SK-N-SH (cell line): Measurements from ENCODE around the gene AP4M1. TPM values are rescaled to one million over a fixed set of nuclear protein-coding genes. Genes with fewer than 3 reads are reported as not detected.

Experiments
- CTCF ChIA-PET: fragments of 300-600, 350-600 bp; formaldehyde crosslinking; extraction: SDS; loops from one replicate; lab custom pipeline; 2021; lab: Yijun Ruan, JAX
- POLR2A ChIA-PET: fragments of 350-600 bp; sonication (Branson Sonifier 250); formaldehyde crosslinking; extraction: SDS; loops from one replicate; lab custom pipeline; 2020; ENCODE audit warnings: antibody characterized with exemption, inconsistent platforms; lab: Yijun Ruan, JAX
- DNase-seq: peaks from one replicate; pipeline ENCODE4 v3.0.0; 2012
- H2AFZ ChIP-seq: fragments of 200-600 bp; sonication (generic); 2 replicates; pipeline ENCODE4 v1.8.1; 2016; ENCODE audit warnings: antibody characterized with exemption, mild to moderate bottlenecking, low read depth
- H3F3A ChIP-seq: fragments of 200-600 bp; sonication (generic); replicated peaks from 2 replicates; pipeline ENCODE3; 2016; ENCODE audit warnings: antibody characterized with exemption, mild to moderate bottlenecking; ENCODE audit not compliant: insufficient read depth
- H3K27ac ChIP-seq, 2 experiments: fragments of 200-500 bp in 1 of 2; fragments of 200-600 bp in 1 of 2; sonication (Bioruptor generic) in 1 of 2; sonication (generic), shearing (Covaris generic) in 1 of 2; 2 replicates each; pipeline versions ENCODE4 v1.5.1 to v1.6.1; 2014 to 2016; ENCODE audit warnings: low read depth in 2 of 2, inconsistent platforms in 1 of 2, low read length in 1 of 2, mild to moderate bottlenecking in 1 of 2, mixed read lengths in 1 of 2
- H3K27me3 ChIP-seq: fragments of 200-600 bp; sonication (generic), shearing (Covaris generic); 2 replicates; pipeline ENCODE4 v1.6.1; 2016; ENCODE audit warnings: mixed run types; ENCODE audit not compliant: insufficient read depth
- H3K36me3 ChIP-seq, 2 experiments: fragments of 200-500 bp in 1 of 2; fragments of 200-600 bp in 1 of 2; sonication (Bioruptor generic) in 1 of 2; sonication (generic) in 1 of 2; replicated peaks in 1 of 2; 2 replicates each; pipeline versions ENCODE3 to v1.5.1; 2014 to 2016; ENCODE audit warnings: low read length in 1 of 2, mild to moderate bottlenecking in 1 of 2; ENCODE audit not compliant: insufficient read depth in 2 of 2, control insufficient read depth in 1 of 2
- H3K4me1 ChIP-seq, 2 experiments: fragments of 200-500 bp in 1 of 2; fragments of 200-600 bp in 1 of 2; sonication (Bioruptor generic) in 1 of 2; sonication (generic), shearing (Covaris generic) in 1 of 2; 2 replicates each; pipeline versions ENCODE4 v1.5.1 to v1.6.1; 2014 to 2016; ENCODE audit warnings: low read depth in 1 of 2, low read length in 1 of 2, mixed run types in 1 of 2; ENCODE audit not compliant: insufficient read depth in 2 of 2, control insufficient read depth in 1 of 2
- H3K4me2 ChIP-seq: fragments of 200-600 bp; sonication (generic), shearing (Covaris generic); 2 replicates; pipeline ENCODE4 v1.6.1; 2017; ENCODE audit warnings: mixed run types
- H3K4me3 ChIP-seq, 2 experiments: fragments of 200-500 bp in 1 of 2; fragments of 200-600 bp in 1 of 2; sonication (Bioruptor generic) in 1 of 2; sonication (generic), shearing (Covaris generic) in 1 of 2; 2 replicates each; pipeline versions ENCODE4 v1.5.1 to v1.8.1; 2014 to 2016; ENCODE audit warnings: low read depth in 2 of 2, inconsistent platforms in 1 of 2, low read length in 1 of 2, mild to moderate bottlenecking in 1 of 2, mixed read lengths in 1 of 2, moderate library complexity in 1 of 2
- H3K79me2 ChIP-seq: fragments of 200-600 bp; sonication (generic); 2 replicates; pipeline ENCODE4 v1.8.1; 2017; ENCODE audit warnings: mild to moderate bottlenecking; ENCODE audit not compliant: insufficient read depth
- H3K9ac ChIP-seq: fragments of 200-600 bp; sonication (generic); 2 replicates; pipeline ENCODE4 v1.6.1; 2017; ENCODE audit warnings: mixed run types
- H3K9me2 ChIP-seq: fragments of 200-600 bp; sonication (generic); 2 replicates; pipeline ENCODE4 v1.6.1; 2017; ENCODE audit warnings: mixed run types
- H3K9me3 ChIP-seq: fragments of 200-600 bp; sonication (generic); 2 replicates; pipeline ENCODE4 v1.6.1; 2017; ENCODE audit warnings: mixed run types, mild to moderate bottlenecking, moderate library complexity
- H4K20me1 ChIP-seq: fragments of 200-600 bp; sonication (generic); 2 replicates; pipeline ENCODE4 v1.6.1; 2017; ENCODE audit warnings: mild to moderate bottlenecking, mixed run types; ENCODE audit not compliant: insufficient read depth
- CHD2 ChIP-seq: fragments of 150-350 bp; IDR thresholded peaks from 2 replicates; pipeline ENCODE4 v1.6.1; 2018; ENCODE audit warnings: low read length; ENCODE audit not compliant: partially characterized antibody
- ELF1 ChIP-seq: IDR thresholded peaks from 2 replicates; pipeline ENCODE4 v1.4.0; 2012
- EP300 ChIP-seq, 2 experiments: IDR thresholded peaks; 2 replicates each; pipeline versions ENCODE4 v1.4.0 to v1.6.1; 2012; ENCODE audit warnings: borderline replicate concordance in 1 of 2, low read depth in 1 of 2, low read length in 1 of 2
- FOSL2 ChIP-seq: IDR thresholded peaks from 2 replicates; pipeline ENCODE4 v1.4.0; 2012; ENCODE audit warnings: low read depth, mild to moderate bottlenecking, moderate library complexity, borderline replicate concordance
- FOXJ3 ChIP-seq: sonication (generic); formaldehyde crosslinking; IDR thresholded peaks from 2 replicates; pipeline ENCODE4 v1.5.1; 2020; ENCODE audit warnings: mild to moderate bottlenecking, missing genetic modification reagents
- FOXM1 ChIP-seq: IDR thresholded peaks from 2 replicates; pipeline ENCODE4 v1.4.0; 2012; ENCODE audit warnings: low read depth, mild to moderate bottlenecking
- GABPA ChIP-seq: IDR thresholded peaks from 2 replicates; pipeline ENCODE4 v1.4.0; 2012; ENCODE audit warnings: low read depth, mild to moderate bottlenecking
- GATA2 ChIP-seq: sonication (generic); formaldehyde crosslinking; IDR thresholded peaks from 2 replicates; pipeline ENCODE4 v1.5.0; 2020; ENCODE audit warnings: mild to moderate bottlenecking, missing genetic modification reagents
- JUND ChIP-seq: IDR thresholded peaks from 2 replicates; pipeline ENCODE4 v1.4.0; 2012
- MAX ChIP-seq: IDR thresholded peaks from 2 replicates; pipeline ENCODE4 v1.4.0; 2012; ENCODE audit warnings: low read depth
- MXI1 ChIP-seq: IDR thresholded peaks from 2 replicates; pipeline ENCODE4 v1.6.1; 2012; ENCODE audit warnings: mild to moderate bottlenecking, low read depth, low read length, improper control_type of control experiment
- POLR2AphosphoS5 ChIP-seq: IDR thresholded peaks from 2 replicates; pipeline ENCODE4 v1.6.1; 2012; ENCODE audit warnings: low read depth, low read length
- RAD21 ChIP-seq: IDR thresholded peaks from 2 replicates; pipeline ENCODE4 v1.6.1; 2012; ENCODE audit warnings: mild to moderate bottlenecking, low read length
- REST ChIP-seq: IDR thresholded peaks from 2 replicates; pipeline ENCODE4 v1.6.1; 2012; ENCODE audit warnings: mild to moderate bottlenecking, low read depth, low read length, moderate library complexity
- RFX5 ChIP-seq: IDR thresholded peaks from 2 replicates; pipeline ENCODE4 v1.6.1; 2012; ENCODE audit warnings: mild to moderate bottlenecking, improper control_type of control experiment, low read length
- RXRA ChIP-seq: IDR thresholded peaks from 2 replicates; pipeline ENCODE4 v1.4.0; 2012; ENCODE audit warnings: low read depth, mild to moderate bottlenecking, borderline replicate concordance
- SIN3A ChIP-seq: IDR thresholded peaks from 2 replicates; pipeline ENCODE4 v1.6.1; 2012; ENCODE audit warnings: low read depth, mild to moderate bottlenecking, low read length, moderate library complexity, borderline replicate concordance
- SMC3 ChIP-seq: IDR thresholded peaks from 2 replicates; pipeline ENCODE4 v1.6.1; 2012; ENCODE audit warnings: low read depth, low read length, improper control_type of control experiment
- TAF1 ChIP-seq: IDR thresholded peaks from 2 replicates; pipeline ENCODE4 v1.6.1; 2012; ENCODE audit warnings: low read depth, mild to moderate bottlenecking, low read length, moderate library complexity, borderline replicate concordance
- TCF12 ChIP-seq: IDR thresholded peaks from 2 replicates; pipeline ENCODE4 v1.4.0; 2012
- USF1 ChIP-seq: IDR thresholded peaks from 2 replicates; pipeline ENCODE4 v1.4.0; 2012; ENCODE audit warnings: low read depth, borderline replicate concordance
- YY1 ChIP-seq: IDR thresholded peaks from 2 replicates; pipeline ENCODE4 v1.4.0; 2012; ENCODE audit warnings: low read depth, mild to moderate bottlenecking
- WGBS: methylation state at CpG from one replicate; pipeline ENCODE4 v1.1.6; 2017; ENCODE audit warnings: low lambda C conversion rate; 5-methylcytosine and 5-hydroxymethylcytosine counted together
- polyA plus RNA-seq, 3 experiments: library from polyadenylated mRNA; depleted of rRNA; stranded (reverse); fragments of >200 nt; gene quantifications; 2 replicates each; pipeline ENCODE4 v1.2.3, GENCODE V29; 2012
- TF ChIP-seq, protein P1 (sequence below): IDR thresholded peaks from 2 replicates; pipeline ENCODE4; 2012
- TF ChIP-seq, protein P2 (sequence below): IDR thresholded peaks from 2 replicates; pipeline ENCODE4 v1.4.0; 2012; ENCODE audit warnings: low read depth, borderline replicate concordance
- TF ChIP-seq, protein P3 (sequence below): fragments of 150-350 bp; IDR thresholded peaks from 2 replicates; pipeline ENCODE4 v1.6.1; 2017; ENCODE audit warnings: antibody characterized with exemption, low read length, low read depth, borderline replicate concordance

The AP4M1 gene
- polyA plus RNA-seq, 1 of the 3 experiments (the other 2 are of a cell fraction) = 35.0 TPM

DNA sequence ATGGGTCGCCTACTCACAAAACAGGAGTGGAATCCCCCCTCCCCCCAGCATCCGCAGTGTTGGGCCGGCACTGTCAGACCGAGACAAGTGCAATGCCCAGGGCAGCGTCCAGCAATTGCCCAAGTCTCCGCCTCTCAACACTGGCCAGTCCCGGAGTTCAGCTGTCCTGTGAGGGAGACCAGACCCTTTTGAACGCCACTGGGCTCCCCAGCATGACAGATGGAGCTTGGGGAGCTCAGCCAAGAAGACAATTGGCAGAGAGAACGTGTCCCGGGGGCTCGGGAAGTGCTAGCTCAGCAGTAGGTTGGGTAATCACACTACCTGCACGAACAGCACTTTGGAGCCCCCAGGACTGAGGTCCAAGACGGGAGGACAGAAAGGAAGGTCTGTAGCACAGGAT lies 7.9 kb upstream of the AP4M1 start:
- H3K36me3 ChIP-seq = peaks cover 76 to 77% of the 10 kb centered on the region in 2 experiments
- peak; percentile 52 for DNase-seq
- H3K4me2 ChIP-seq = no peak overlapping the region
- no peaks in the 10 kb centered on the region for H3K9me2 ChIP-seq
- ChIA-PET POLR2A (interaction anchor here (1.0 to 7.5 kb wide), 2 partner anchors 7 to 36 kb away, joined by 4 to 98 read pairs; partner anchors contain the start of genes AP4M1 and MCM7), CTCF (no interaction called here)
- H2AFZ ChIP-seq = no peak overlapping the region
- H3K27me3 ChIP-seq = no peaks in the 10 kb centered on the region
- peaks cover 89% of the 10 kb centered on the region for H3K79me2 ChIP-seq
- H3K27ac ChIP-seq = peak overlapping the region in 1 of 2 experiments; percentile 58; a peak in 1 of 4 replicates
- peaks cover 3% of the 10 kb centered on the region; the same call in 1 of the 2 replicates for H4K20me1 ChIP-seq
- no peaks in the 10 kb centered on the region for H3K9me3 ChIP-seq
- no peak for TF ChIP-seq RXRA
- TF ChIP-seq, protein P1, sequence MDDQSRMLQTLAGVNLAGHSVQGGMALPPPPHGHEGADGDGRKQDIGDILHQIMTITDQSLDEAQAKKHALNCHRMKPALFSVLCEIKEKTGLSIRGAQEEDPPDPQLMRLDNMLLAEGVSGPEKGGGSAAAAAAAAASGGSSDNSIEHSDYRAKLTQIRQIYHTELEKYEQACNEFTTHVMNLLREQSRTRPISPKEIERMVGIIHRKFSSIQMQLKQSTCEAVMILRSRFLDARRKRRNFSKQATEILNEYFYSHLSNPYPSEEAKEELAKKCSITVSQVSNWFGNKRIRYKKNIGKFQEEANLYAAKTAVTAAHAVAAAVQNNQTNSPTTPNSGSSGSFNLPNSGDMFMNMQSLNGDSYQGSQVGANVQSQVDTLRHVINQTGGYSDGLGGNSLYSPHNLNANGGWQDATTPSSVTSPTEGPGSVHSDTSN = no peak; the same call in 1 of the 2 replicates
- no peak for TF ChIP-seq RFX5
- TF ChIP-seq MXI1 = no peak
- TF ChIP-seq GABPA = no peak
- no peak for TF ChIP-seq GATA2 (CRISPR knock-in tag)
- TF ChIP-seq FOSL2 = no peak
- TF ChIP-seq REST = no peak
- TF ChIP-seq FOXJ3 (CRISPR knock-in tag) = no peak
- TF ChIP-seq YY1 = no peak
- TF ChIP-seq SIN3A = 0 out of 2 replicates have a peak, but pooled peaks have one; percentile 10
- TF ChIP-seq JUND = no peak; the same call in 1 of the 2 replicates
- peak; percentile 10 for TF ChIP-seq CHD2
- no peak for TF ChIP-seq ELF1
- TF ChIP-seq TAF1 = no peak
- no peak for TF ChIP-seq POLR2AphosphoS5
- no peak for TF ChIP-seq FOXM1
- TF ChIP-seq, protein P2, sequence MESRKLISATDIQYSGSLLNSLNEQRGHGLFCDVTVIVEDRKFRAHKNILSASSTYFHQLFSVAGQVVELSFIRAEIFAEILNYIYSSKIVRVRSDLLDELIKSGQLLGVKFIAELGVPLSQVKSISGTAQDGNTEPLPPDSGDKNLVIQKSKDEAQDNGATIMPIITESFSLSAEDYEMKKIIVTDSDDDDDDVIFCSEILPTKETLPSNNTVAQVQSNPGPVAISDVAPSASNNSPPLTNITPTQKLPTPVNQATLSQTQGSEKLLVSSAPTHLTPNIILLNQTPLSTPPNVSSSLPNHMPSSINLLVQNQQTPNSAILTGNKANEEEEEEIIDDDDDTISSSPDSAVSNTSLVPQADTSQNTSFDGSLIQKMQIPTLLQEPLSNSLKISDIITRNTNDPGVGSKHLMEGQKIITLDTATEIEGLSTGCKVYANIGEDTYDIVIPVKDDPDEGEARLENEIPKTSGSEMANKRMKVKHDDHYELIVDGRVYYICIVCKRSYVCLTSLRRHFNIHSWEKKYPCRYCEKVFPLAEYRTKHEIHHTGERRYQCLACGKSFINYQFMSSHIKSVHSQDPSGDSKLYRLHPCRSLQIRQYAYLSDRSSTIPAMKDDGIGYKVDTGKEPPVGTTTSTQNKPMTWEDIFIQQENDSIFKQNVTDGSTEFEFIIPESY = peak; percentile 5; the same call in 1 of the 2 replicates
- TF ChIP-seq SMC3 = no peak
- TF ChIP-seq, protein P3, sequence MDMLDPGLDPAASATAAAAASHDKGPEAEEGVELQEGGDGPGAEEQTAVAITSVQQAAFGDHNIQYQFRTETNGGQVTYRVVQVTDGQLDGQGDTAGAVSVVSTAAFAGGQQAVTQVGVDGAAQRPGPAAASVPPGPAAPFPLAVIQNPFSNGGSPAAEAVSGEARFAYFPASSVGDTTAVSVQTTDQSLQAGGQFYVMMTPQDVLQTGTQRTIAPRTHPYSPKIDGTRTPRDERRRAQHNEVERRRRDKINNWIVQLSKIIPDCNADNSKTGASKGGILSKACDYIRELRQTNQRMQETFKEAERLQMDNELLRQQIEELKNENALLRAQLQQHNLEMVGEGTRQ = no peak
- TF ChIP-seq TCF12 = no peak
- TF ChIP-seq USF1 = no peak
- no peak for TF ChIP-seq EP300 (IDR thresholded peaks at IDR 0.05; ENCODE audit: borderline replicate concordance in 1 of 2, low read depth in 1 of 2, low read length in 1 of 2)
- no peak for TF ChIP-seq RAD21
- TF ChIP-seq MAX = no peak
- peaks cover 76% of the 10 kb centered on the region for H3F3A ChIP-seq
- H3K9ac ChIP-seq = no peak overlapping the region
- 71% methylated on average over 9 of the region's 13 CpGs for WGBS
- peaks cover 14 to 54% of the 10 kb centered on the region in 2 experiments for H3K4me1 ChIP-seq
- no peak overlapping the region; a peak in 1 of 4 replicates for H3K4me3 ChIP-seq
